Body of pancreas (tissue), 4 donors: Measurements from ENCODE around the gene OR10K2.

ENCODE experiments used
- CTCF ChIP-seq, 7 experiments: fragments of 450-650 bp in 4 of 7; fragments of 200-600 bp in 3 of 7; sonication (generic) in 3 of 7; IDR thresholded peaks; one replicate each; pipeline ENCODE4 v1.5.1; 2016 to 2019; ENCODE audit warnings: antibody characterized with exemption in 7 of 7
- POLR2A ChIP-seq, 3 donors: fragments of 450-650 bp; IDR thresholded peaks; one replicate each; pipeline ENCODE4 v1.6.1; 2016; ENCODE audit warnings: antibody characterized with exemption in 3 of 3, mild to moderate bottlenecking in 2 of 3

DNA sequence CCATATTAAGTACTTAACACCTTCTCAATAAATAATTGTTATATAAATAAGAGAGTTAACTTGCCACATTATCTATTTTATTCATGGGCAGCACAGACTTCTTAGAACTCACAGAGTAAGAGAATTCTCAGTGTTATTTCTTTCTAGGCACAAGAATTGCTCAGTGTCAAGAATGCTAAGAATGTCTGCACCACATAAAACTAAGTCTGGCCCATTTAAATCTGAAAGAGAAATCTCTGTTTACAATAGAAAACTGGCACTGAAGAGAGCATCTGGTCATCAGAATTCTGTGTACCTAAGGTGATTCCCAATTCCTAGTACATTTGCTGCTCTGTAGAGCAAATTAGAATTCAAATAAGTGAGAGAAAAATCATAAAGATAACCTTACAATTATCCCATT lies 3.8 kb downstream of the OR10K2 start:
- TF ChIP-seq POLR2A (IDR thresholded peaks at IDR 0.05) = no peak
- no peak for TF ChIP-seq CTCF (IDR thresholded peaks at IDR 0.05)
